C4-2B (cell line): ENCODE measurements around the gene RAPGEFL1.

Experiments
- ZFX ChIP-seq: fragments of 450-650 bp; IDR thresholded peaks from 2 replicates; pipeline ENCODE4 v1.6.1; 2017
- TF ChIP-seq, protein P1 (sequence below): fragments of 450-650 bp; conservative IDR thresholded peaks from 2 replicates; pipeline ENCODE4 v1.5.1; 2017; ENCODE audit warnings: mild to moderate bottlenecking

DNA sequence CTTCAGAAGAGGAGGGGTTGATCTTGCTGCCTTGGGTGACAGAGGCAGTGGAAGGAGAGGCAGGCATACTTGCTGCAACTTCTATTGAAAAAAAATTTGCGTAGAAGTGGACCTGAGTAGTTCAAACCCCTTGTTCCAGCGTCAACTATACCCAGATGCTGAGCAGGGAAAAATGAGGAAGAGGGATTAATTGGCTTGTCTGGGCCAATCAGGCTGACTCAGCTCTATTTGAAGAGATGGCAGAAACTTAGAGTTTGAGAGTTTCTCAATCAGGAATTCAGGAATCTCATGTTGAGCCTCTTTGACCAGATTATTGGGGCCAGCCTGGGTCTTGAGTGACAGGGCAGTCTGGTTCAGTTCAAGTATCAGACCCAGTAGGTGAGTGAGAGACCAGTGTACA is 19.3 kb upstream of the RAPGEFL1 start:
- TF ChIP-seq, protein P1, sequence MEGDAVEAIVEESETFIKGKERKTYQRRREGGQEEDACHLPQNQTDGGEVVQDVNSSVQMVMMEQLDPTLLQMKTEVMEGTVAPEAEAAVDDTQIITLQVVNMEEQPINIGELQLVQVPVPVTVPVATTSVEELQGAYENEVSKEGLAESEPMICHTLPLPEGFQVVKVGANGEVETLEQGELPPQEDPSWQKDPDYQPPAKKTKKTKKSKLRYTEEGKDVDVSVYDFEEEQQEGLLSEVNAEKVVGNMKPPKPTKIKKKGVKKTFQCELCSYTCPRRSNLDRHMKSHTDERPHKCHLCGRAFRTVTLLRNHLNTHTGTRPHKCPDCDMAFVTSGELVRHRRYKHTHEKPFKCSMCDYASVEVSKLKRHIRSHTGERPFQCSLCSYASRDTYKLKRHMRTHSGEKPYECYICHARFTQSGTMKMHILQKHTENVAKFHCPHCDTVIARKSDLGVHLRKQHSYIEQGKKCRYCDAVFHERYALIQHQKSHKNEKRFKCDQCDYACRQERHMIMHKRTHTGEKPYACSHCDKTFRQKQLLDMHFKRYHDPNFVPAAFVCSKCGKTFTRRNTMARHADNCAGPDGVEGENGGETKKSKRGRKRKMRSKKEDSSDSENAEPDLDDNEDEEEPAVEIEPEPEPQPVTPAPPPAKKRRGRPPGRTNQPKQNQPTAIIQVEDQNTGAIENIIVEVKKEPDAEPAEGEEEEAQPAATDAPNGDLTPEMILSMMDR = no peak
- TF ChIP-seq ZFX = no peak
